Neuron (in vitro differentiated cells): ENCODE results near the gene STMP1.
"Not testable (repeated sequence)": the region's sequence is repeated elsewhere in the genome, so short reads cannot be mapped to it uniquely, and the experiment has no call there.

ENCODE experiments used
- H2AFZ ChIP-seq: one replicate; pipeline ENCODE4 v1.6.1; 2013; ENCODE audit warnings: low read depth, mild to moderate bottlenecking, inconsistent platforms, low read length, moderate library complexity
- H3K27me3 ChIP-seq: one replicate; pipeline ENCODE4 v1.6.1; 2013; ENCODE audit warnings: low read length; ENCODE audit not compliant: insufficient read depth
- H3K36me3 ChIP-seq: one replicate; pipeline ENCODE4 v1.6.1; 2013; ENCODE audit warnings: low read length; ENCODE audit not compliant: insufficient read depth
- H3K4me1 ChIP-seq: one replicate; pipeline ENCODE4 v1.6.1; 2013; ENCODE audit warnings: low read length; ENCODE audit not compliant: insufficient read depth
- H3K4me3 ChIP-seq: 2 replicates; pipeline ENCODE4 v1.5.1; 2013; ENCODE audit warnings: mild to moderate bottlenecking, low read length, moderate library complexity
- H3K9me3 ChIP-seq: one replicate; pipeline ENCODE4 v1.6.1; 2013; ENCODE audit warnings: low read length

Gene STMP1

DNA sequence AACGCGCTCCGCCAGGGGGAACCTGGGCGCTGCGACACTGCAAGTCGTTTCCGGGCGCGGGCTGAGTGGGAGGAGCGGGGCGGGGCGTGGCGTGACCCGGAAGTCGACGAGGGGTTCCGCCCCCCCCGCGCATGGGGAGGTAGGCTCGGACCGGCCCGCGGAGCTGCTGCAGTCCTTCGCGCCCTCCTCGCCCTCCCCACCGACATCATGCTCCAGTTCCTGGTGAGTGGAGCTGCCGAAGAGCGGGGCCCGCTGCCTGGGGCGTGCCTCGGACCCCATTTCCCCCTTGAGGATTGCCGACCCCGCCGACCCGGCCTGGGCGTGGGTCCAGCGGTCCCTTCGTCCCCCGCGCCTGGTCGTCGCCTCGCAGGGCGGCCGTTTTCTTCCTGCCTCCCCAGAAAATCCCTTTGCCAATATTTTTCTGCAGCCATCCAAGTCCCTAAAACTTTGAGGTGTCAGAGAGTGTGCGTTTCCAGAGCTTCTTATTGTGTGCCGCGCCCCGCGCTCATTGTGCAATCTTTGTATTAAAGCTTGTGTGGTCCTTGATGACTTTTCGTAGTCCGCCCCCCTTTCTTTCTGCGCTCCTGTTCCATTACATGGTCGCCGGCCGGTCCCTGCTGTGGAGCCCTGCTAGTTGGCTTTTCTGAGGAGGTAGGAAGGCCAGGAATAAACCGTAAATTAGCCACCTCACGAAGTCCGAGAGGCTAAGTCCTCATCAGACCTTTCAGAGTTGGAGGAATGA lies at the start of gene STMP1:
STMP1 (plus strand) TSS at position 142 of the 742 bp plus-strand sequence.
- peaks cover 6% of the 10 kb centered on the region for H3K36me3 ChIP-seq
- peak within 1 kb of the TSS; percentile 87 for H3K4me3 ChIP-seq
- peak within 1 kb of the TSS; percentile 94 for H2AFZ ChIP-seq
- H3K9me3 ChIP-seq: no peaks in the 10 kb centered on the region
- no peaks in the 10 kb centered on the region for H3K27me3 ChIP-seq
- H3K4me1 ChIP-seq: peaks cover 8% of the 10 kb centered on the region

- H3K9me3 ChIP-seq: no peaks in the 10 kb centered on the region
- no peak overlapping the region for H2AFZ ChIP-seq
- no peaks in the 10 kb centered on the region for H3K4me1 ChIP-seq
- H3K27me3 ChIP-seq: no peaks in the 10 kb centered on the region
- H3K4me3 ChIP-seq: no peak overlapping the region
- H3K36me3 ChIP-seq: peaks cover 76% of the 10 kb centered on the region
Measured at GRCh38 chr7:135616136-135616535, 46.2 kb upstream of the STMP1 start.

DNA sequence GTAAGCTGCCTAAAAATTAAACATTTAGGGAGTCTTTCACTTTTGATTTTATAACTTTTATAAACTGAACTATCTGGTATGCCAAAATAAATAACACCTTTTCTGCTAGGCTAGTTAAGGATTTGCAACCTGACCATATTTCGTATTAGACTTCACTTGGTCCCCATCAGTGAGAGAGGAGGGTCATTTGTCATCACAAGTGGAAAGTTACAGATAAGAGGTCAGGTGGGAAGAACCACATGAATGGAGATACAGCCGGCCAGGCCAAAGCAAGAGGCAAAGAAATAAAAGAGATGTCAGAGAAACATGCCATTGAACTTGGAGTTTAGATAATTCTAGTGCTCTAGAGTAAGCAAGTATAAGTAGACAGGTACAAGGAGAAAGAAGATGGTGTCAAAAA lies 44.5 kb upstream of the STMP1 start:
- Histone ChIP-seq H2AFZ (no peak overlapping the region), H3K36me3 (peaks cover 71% of the 10 kb centered on the region), H3K27me3 (no peaks in the 10 kb centered on the region)

GRCh38 chr7:135618510-135618909 lies 43.8 kb upstream of the STMP1 start:
- Histone ChIP-seq H3K36me3 (peaks cover 78% of the 10 kb centered on the region), H3K4me3 (no peak overlapping the region), H3K9me3 (no peaks in the 10 kb centered on the region)

More for the DNA sequence above, 44.5 kb upstream of the STMP1 start:
- no peak overlapping the region for H3K4me3 ChIP-seq
- H3K9me3 ChIP-seq: no peaks in the 10 kb centered on the region
- H3K4me1 ChIP-seq: no peaks in the 10 kb centered on the region

DNA sequence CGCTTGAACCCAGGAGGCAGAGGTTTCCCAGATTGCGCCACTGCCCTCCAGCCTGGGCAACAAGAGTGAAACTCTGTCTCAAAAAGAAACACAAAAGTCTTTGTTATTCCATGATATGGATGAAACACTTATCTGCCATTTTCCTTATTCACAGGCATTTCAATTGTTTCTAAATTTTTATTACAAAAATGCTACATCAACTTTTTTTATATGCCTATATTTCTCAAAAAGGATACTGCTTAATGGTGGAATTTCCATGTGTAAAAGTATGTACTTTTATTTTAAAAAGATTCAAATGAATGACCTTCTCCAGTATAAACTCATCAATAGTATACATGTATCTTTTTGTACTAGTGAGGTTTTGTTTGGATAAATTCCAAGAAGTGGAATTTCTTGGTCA lies 41.9 kb upstream of the STMP1 start:
- Histone ChIP-seq H2AFZ (no peak overlapping the region), H3K36me3 (peaks cover 80% of the 10 kb centered on the region), H3K4me3 (no peak overlapping the region), H3K4me1 (no peaks in the 10 kb centered on the region), H3K27me3 (no peaks in the 10 kb centered on the region), H3K9me3 (no peaks in the 10 kb centered on the region)

More at GRCh38 chr7:135618510-135618909, 43.8 kb upstream of the STMP1 start:
- Histone ChIP-seq H2AFZ (no peak overlapping the region), H3K4me1 (no peaks in the 10 kb centered on the region), H3K27me3 (no peaks in the 10 kb centered on the region)

DNA sequence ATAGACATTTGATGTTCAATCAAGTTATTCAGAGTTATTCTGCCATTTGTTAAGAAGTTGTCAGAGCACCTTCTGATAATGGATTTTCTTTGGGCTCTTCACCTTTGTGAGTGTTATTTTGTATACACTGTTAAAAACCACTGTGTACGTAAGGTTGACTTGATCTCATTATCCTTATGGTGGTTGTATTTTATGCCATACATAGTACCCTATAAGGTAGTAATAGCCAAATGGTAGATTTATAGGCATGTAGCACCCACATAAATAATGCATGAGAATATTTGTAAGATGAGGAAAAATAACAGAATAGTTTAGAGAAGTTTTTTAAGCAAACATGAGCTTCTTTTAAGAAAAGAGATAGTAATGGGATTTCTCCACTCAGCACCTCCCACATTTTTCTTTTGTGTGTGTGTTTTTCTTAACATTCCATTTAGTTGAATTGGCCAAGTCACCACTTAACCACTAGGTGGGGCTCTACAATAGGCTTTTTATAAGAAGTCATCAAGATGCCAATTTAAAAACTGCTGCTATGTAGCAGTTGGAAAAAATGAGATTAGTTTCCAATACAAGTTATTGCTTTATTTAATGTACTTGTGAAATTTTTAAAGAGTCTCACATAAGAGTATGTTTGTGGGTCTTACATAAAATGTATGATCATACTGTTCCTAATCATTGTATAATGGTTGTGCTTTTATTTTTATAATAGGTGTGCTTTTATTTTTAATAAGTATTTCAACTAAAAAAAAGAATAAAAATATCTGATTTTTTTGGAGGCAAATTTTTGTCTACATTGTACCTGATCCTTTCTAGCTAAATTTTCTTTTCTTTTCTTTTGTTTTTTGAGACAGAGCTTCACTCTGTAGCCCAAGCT lies 41.1 kb upstream of the STMP1 start:
- no peaks in the 10 kb centered on the region for H3K9me3 ChIP-seq
- H2AFZ ChIP-seq: no peak overlapping the region
- no peak overlapping the region for H3K4me3 ChIP-seq
- no peaks in the 10 kb centered on the region for H3K27me3 ChIP-seq
- H3K4me1 ChIP-seq: no peaks in the 10 kb centered on the region
- peaks cover 81% of the 10 kb centered on the region for H3K36me3 ChIP-seq

GRCh38 chr7:135634191-135634878 lies 28.0 kb upstream of the STMP1 start:
- no peak overlapping the region for H3K4me3 ChIP-seq
- H3K9me3 ChIP-seq: no peaks in the 10 kb centered on the region
- H3K36me3 ChIP-seq: peaks cover 80% of the 10 kb centered on the region
- H3K4me1 ChIP-seq: no peaks in the 10 kb centered on the region
- no peaks in the 10 kb centered on the region for H3K27me3 ChIP-seq
- H2AFZ ChIP-seq: no peak overlapping the region

DNA sequence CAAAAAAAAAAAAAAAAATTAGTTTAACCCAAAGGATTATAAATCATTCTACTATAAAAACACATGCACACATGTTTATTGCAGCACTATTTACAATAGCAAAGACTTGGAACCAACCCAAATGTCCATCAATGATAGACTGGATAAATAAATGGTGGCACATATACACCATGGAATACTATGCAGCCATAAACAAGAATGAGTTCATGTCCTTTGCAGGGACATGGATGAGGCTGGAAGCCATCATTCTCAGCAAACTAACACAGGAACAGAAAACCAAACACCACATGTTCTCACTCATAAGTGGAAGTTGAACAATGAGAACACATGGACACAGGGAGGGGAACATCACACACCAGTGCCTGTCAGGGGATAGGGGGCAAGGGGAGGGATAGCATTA lies 22.6 kb upstream of the STMP1 start:
- H3K4me3 ChIP-seq, H3K4me1 ChIP-seq, H3K9me3 ChIP-seq, H3K27me3 ChIP-seq, H2AFZ ChIP-seq: not testable (repeated sequence)
- peaks cover 84% of the 10 kb centered on the region for H3K36me3 ChIP-seq

DNA sequence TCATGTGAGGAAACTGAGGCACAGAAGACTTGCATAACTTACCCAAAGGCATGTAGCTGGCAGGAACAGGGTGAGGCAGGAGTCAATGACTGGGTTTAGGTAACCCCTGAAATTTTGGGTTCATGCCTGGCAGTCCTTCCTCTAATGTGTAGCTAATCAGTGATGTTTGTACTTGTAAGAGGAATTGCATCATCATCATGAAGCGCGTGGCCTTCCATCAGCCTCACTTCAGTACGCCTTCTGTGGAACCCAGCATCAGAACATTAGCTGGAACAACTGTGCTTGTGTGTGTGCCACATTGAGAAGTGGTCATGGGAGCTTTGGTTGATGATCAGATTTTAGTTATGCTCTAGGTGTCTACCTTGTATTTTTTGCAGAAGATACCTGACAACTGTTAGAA lies 18.2 kb upstream of the STMP1 start:
- no peak overlapping the region for H2AFZ ChIP-seq
- H3K36me3 ChIP-seq: peaks cover 79% of the 10 kb centered on the region
- H3K9me3 ChIP-seq: no peaks in the 10 kb centered on the region
- H3K4me3 ChIP-seq: no peak overlapping the region
- no peaks in the 10 kb centered on the region for H3K4me1 ChIP-seq
- H3K27me3 ChIP-seq: no peaks in the 10 kb centered on the region

DNA sequence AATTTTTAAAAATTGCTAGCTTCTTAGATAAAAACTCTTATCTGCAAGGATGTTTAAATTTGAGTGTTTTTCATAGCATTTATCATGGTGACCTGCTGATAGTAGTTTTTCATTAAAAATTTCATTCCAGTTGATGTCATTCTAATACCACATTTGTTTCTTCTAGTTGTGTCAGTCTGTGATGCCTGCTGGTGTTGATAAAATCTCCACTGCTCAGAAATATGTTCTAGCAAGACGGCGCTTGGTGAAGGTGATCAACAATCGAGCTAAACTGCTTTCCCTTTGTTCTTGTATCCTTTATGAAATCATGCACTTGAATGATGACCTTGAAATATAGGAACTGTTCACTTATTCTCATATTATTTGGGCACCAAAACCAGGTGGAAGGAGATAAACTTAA lies 17.6 kb upstream of the STMP1 start:
- Histone ChIP-seq H3K9me3 (no peaks in the 10 kb centered on the region), H3K4me3 (no peak overlapping the region), H3K4me1 (no peaks in the 10 kb centered on the region), H3K36me3 (peaks cover 82% of the 10 kb centered on the region), H2AFZ (no peak overlapping the region), H3K27me3 (no peaks in the 10 kb centered on the region)

- peaks cover 82% of the 10 kb centered on the region for H3K36me3 ChIP-seq
Measured at GRCh38 chr7:135645296-135645904, 16.9 kb upstream of the STMP1 start.

DNA sequence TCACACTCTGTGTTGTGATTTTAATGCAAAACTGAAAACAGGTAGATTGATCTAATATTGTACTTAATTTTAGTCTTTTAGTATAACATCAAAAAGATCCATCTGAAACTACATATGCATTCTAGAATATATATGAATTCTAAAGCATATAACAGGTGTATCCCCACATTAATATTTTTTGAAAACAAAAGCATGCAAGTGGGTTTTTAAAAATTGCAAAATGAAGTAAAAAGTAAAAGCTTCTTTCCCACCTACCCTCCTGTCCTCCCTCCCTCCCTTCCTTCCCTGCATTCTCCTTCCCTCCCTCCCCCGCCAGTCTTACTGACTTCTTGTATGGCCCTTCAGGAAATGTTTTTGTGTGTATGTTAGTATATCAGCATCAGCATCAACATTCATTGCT lies 14.6 kb upstream of the STMP1 start:
- Histone ChIP-seq H3K36me3 (peaks cover 63% of the 10 kb centered on the region), H3K4me3 (no peak overlapping the region), H2AFZ (no peak overlapping the region), H3K9me3 (no peaks in the 10 kb centered on the region), H3K4me1 (peaks cover 4% of the 10 kb centered on the region), H3K27me3 (no peaks in the 10 kb centered on the region)

More at GRCh38 chr7:135645296-135645904, 16.9 kb upstream of the STMP1 start:
- Histone ChIP-seq H2AFZ (no peak overlapping the region), H3K4me1 (no peaks in the 10 kb centered on the region), H3K9me3 (no peaks in the 10 kb centered on the region), H3K4me3 (no peak overlapping the region), H3K27me3 (no peaks in the 10 kb centered on the region)
